HG03139 (cell line): ENCODE results near the gene S100A5.
"Not testable (repeated sequence)": the region's sequence is repeated elsewhere in the genome, so short reads cannot be mapped to it uniquely, and the experiment has no call there.

Experiments used
- ATAC-seq: cut with Tn5 transposase; IDR thresholded peaks from one replicate; pipeline ENCODE4 v1.9.1; 2021; ENCODE audit not compliant: unreplicated experiment

Gene S100A5

GRCh38 chr1:153535242-153536011 lies 5.3 kb downstream of the S100A5 start, which contains the start of gene S100A6:
Gene S100A6, minus strand, starts transcription at chr1:153535991. Its CDS starts 652 bp downstream, at chr1:153535339.
- no peak for ATAC-seq

GRCh38 chr1:153534925-153535241 lies 5.9 kb downstream of the S100A5 start:
- no peak for ATAC-seq

- no peak for ATAC-seq
Measured at GRCh38 chr1:153534226-153534924, 6.4 kb downstream of the S100A5 start.

DNA sequence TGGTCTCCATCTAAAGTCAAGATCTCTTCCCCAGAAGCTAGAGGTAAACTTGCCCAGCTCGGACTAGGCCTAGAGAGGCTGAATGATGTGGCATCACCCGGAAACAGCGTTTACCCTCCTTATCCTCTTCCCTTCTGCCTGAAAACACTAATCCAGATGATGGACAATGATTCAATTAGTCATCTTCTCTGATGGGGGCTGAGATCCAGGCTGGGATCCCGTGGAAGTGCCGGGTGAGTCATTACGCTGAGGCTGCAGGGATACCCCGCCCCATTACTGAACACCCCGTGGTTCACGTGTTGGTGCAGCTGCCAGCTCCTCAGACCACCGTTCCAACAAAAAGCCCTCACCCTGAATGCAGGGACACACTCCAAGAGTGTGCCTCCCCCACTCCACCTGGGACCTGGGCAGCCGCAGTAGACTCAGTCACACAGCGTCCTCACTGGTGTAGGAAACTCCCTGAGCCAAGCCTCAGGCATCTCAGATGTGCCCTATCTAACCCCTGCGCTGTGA lies 7.0 kb downstream of the S100A5 start:
- ATAC-seq: no peak

GRCh38 chr1:153532769-153533599 lies 7.8 kb downstream of the S100A5 start:
- no peak for ATAC-seq

DNA sequence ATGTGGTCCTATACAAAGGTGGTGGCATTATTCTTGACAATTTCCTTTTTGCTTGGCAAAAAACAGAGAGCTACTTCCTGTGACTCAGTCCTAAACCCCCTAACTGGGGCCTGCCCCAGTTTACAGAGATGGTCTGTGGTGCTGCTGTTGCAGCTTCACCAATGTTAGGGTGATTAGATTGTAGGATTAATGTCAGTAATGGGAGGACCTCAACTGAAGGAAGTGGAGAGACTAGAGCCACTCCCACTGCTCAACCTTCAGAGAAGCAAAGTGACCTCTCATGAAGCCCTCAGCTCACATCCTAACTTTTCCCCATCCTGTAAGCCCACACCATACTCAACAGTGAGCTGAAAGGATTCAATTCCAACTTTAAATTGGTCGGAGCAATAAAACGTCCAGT lies 8.6 kb downstream of the S100A5 start:
- no peak for ATAC-seq

DNA sequence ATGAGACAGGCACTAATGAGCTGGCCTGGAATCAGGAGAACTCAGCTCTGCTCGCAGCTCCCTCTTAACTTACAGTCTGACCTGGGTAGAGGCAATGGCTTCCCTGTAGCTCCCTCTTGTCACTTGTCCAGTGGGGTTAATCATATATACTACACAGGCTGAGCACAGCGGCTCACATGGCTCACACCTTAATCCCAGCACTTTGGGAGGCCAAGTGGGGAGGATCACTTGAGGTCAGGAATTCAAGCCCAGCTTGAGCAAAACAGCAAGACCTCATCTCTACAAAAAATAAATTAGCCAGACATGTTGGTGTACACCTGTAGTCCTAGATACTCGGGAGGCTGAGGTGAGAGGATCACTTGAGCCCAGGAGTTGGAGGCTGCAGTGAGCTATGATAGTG lies 9.1 kb downstream of the S100A5 start:
- no peak for ATAC-seq

GRCh38 chr1:153527683-153528040 lies 13.1 kb downstream of the S100A5 start:
- no peak for ATAC-seq

GRCh38 chr1:153527023-153527682 lies 13.6 kb downstream of the S100A5 start:
- no peak for ATAC-seq

DNA sequence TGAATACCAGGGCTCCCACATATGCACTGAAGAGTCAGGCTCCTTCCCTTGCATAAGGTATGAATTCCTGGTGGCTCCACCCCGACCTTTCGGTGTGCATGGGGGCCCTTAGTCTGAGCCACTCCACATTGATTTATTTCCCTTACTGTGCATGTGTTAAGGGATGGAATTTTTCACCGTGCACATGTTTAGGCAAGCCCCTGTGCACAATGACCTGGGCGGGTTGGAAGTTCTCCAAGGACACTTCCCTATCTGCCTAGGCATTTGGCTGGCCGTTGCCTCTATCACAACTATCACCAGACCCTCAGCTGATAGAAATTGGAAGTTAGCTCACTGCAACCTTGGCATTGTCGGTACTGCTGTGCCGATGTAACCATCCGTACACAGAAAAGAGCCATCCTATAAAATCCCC lies 14.6 kb downstream of the S100A5 start:
- ATAC-seq: no peak

- ATAC-seq: no peak
Measured at GRCh38 chr1:153525088-153525728, 15.5 kb downstream of the S100A5 start.

- not testable (repeated sequence) for ATAC-seq
Measured at GRCh38 chr1:153522353-153523048, 18.2 kb downstream of the S100A5 start.

GRCh38 chr1:153521808-153522207 lies 18.9 kb downstream of the S100A5 start:
- ATAC-seq: not testable (repeated sequence)

DNA sequence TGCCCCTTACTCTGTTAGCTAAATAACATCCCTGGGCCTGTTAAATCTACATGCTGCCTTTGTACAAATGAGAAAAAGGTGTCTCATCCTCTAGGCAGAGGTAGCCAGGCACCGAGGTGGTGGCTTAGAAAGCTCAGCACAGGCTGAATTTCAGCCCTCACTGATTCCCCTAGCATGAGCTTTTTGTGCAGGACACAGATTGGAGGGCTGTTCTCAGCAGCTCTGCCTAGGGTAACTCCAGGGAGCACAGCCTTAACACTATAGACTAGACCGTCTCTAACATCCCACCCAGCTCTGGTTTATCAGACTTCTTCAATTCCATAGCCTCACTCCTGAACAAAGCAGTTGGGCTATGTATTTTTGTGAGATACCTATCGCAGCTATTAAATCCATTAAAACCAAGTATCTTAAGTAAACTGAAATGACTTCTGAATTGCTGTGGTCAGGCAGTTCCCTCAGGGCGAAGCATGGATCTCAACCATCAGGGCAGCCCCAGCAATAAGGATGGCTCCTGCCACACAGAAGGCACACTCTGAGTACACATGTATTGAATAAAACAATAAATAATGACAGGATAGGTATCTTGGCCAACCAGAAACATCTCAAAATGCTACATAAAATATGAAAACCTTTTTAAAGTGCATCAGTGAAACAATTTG lies 19.8 kb downstream of the S100A5 start:
- ATAC-seq: no peak

- ATAC-seq: not testable (repeated sequence)
Measured at GRCh38 chr1:153520137-153520691, 20.5 kb downstream of the S100A5 start.

DNA sequence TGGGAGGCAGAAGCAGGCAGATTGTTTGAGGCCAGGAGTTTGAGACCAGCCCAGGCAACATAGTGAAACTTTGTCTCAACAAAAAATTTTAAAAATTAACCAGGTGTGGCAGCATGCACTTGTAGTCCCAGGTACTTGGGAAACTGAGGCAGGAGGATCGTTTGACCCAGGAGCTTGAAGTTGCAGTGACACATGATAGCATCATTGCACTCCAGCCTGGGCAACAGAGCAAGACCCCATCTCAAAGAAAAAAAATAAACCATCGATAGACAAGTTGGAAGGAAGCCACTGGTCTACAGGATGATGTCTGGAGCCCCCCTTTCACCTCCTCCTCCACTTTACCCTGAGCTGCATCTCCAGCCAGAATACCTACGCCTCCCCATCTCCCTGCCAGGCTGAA lies 21.5 kb downstream of the S100A5 start:
- no peak for ATAC-seq

- no peak for ATAC-seq
Measured at GRCh38 chr1:153515504-153516394, 25.0 kb downstream of the S100A5 start.

DNA sequence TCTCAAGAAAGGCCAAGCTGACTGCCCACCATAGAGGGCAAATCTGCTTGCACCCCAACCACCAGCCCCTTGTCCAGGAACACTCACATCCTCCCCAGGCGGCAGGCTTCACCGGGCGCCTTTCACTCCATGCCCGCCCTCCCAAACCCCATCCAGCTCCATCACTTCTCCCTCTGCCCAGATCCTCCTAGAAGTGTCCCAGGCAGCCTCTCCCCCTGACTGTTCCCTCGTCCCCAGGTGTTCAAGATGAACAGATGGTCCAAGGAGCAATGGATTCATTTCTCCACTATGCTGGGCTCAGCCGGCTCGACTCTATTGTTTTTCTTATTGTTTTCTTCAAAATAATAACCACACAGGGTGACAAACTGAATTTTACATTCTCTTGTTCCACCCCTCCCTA lies 27.1 kb downstream of the S100A5 start:
- no peak for ATAC-seq
